Measurements from ENCODE around the gene RAB18. TPM values are rescaled to one million over a fixed set of nuclear protein-coding genes. Genes with fewer than 3 reads are reported as not detected.

RAB18 gene
- total RNA-seq, 1 donor from 2014 or later, result 8.3 TPM

GRCh38 chr10:27481486-27481885, 22.6 kb upstream of the RAB18 start:
- Histone ChIP-seq H3K4me1 (no peaks in the 10 kb centered on the region), H3K36me3 (no peaks in the 10 kb centered on the region), H3K27me3 (no peaks in the 10 kb centered on the region), H3K9me3 (no peaks in the 10 kb centered on the region), H3K4me3 (no peak overlapping the region), H3K27ac (no peak overlapping the region)
- no peak for TF ChIP-seq CTCF (IDR thresholded peaks at IDR 0.05)
- intact Hi-C loops (cut with DNase I), result no loop called here
- DNase-seq (ENCODE audit: low spot score in 2 of 2), result no peak

- no peak for DNase-seq (ENCODE audit: low spot score in 2 of 2)
- Histone ChIP-seq H3K4me1 (no peaks in the 10 kb centered on the region), H3K4me3 (no peak overlapping the region), H3K9me3 (no peaks in the 10 kb centered on the region), H3K36me3 (no peaks in the 10 kb centered on the region), H3K27ac (no peak overlapping the region), H3K27me3 (no peaks in the 10 kb centered on the region)
- TF ChIP-seq CTCF (IDR thresholded peaks at IDR 0.05), result no peak
- intact Hi-C loops (cut with DNase I), result no loop called here
These were observed 20.8 kb upstream of the RAB18 start for GRCh38 chr10:27482984-27483956.

- Histone ChIP-seq H3K4me3 (no peak overlapping the region), H3K9me3 (no peaks in the 10 kb centered on the region), H3K27ac (no peak overlapping the region), H3K4me1 (no peaks in the 10 kb centered on the region), H3K36me3 (no peaks in the 10 kb centered on the region), H3K27me3 (no peaks in the 10 kb centered on the region)
- no peak for DNase-seq (ENCODE audit: low spot score in 2 of 2)
- intact Hi-C loops (cut with DNase I), result no loop called here
- no peak for TF ChIP-seq CTCF (IDR thresholded peaks at IDR 0.05)
These were observed 18.7 kb upstream of the RAB18 start for GRCh38 chr10:27485368-27485767.

- Histone ChIP-seq H3K4me3 (no peak overlapping the region), H3K27me3 (no peaks in the 10 kb centered on the region), H3K4me1 (no peaks in the 10 kb centered on the region), H3K9me3 (peaks cover 0 to 2% of the 10 kb centered on the region in 2 donors), H3K27ac (no peak overlapping the region), H3K36me3 (no peaks in the 10 kb centered on the region)
- intact Hi-C loops (cut with DNase I), result no loop called here
- DNase-seq (ENCODE audit: low spot score in 2 of 2), result no peak
- TF ChIP-seq CTCF (IDR thresholded peaks at IDR 0.05), result no peak
These were observed 18.1 kb upstream of the RAB18 start for GRCh38 chr10:27485986-27486385.

GRCh38 chr10:27490807-27491206, 13.3 kb upstream of the RAB18 start:
- intact Hi-C loops (cut with DNase I), result no loop called here
- Histone ChIP-seq H3K9me3 (peaks cover 0 to 5% of the 10 kb centered on the region in 2 donors), H3K27ac (no peak overlapping the region), H3K4me1 (no peaks in the 10 kb centered on the region), H3K27me3 (no peaks in the 10 kb centered on the region), H3K4me3 (no peak overlapping the region), H3K36me3 (no peaks in the 10 kb centered on the region)
- no peak for TF ChIP-seq CTCF (IDR thresholded peaks at IDR 0.05)
- DNase-seq (ENCODE audit: low spot score in 2 of 2), result no peak
